Measurements from ENCODE around the gene FOXRED1. TPM values are rescaled to one million over a fixed set of nuclear protein-coding genes. Genes with fewer than 3 reads are reported as not detected.

Gene FOXRED1
- total and polyA plus RNA-seq, 2 of the 13 experiments (the other 11 are each of a cell fraction or from before 2014, with no cell fraction given): 29.6 to 42.9 TPM

- no TSS peak for BruUV-seq (replicated peaks)
- CTCF ChIA-PET (ENCODE audit: low intra/inter-chr PET ratio, low total read pairs): no interaction called here
- Histone ChIP-seq H3K4me2 (ENCODE audit: low read depth, low read length) (no peak overlapping the region), H3K9me3 (ENCODE audit: low read length) (no peaks in the 10 kb centered on the region), H4K20me1 (ENCODE audit: insufficient read depth, low read length) (no peaks in the 10 kb centered on the region), H3K27ac (ENCODE audit: extremely low read length, insufficient read depth, low read length) (peak overlapping the region; percentile 48), H3K4me3 (replicated peaks in 1 of 3; ENCODE audit: insufficient read depth in 1 of 3, low read depth in 2 of 3, low read length in 3 of 3) (no peak overlapping the region), H3K27me3 (ENCODE audit: control insufficient read depth in 1 of 2, insufficient read depth in 2 of 2, low read length in 2 of 2) (no peaks in the 10 kb centered on the region), H3K36me3 (replicated peaks in 1 of 2; ENCODE audit: control insufficient read depth in 1 of 2, insufficient read depth in 2 of 2, low read length in 2 of 2) (peaks cover 27 to 30% of the 10 kb centered on the region in 2 experiments), H2AFZ (ENCODE audit: low read length) (no peak overlapping the region), H3K79me2 (ENCODE audit: insufficient read depth, low read length) (no peaks in the 10 kb centered on the region), H3K4me1 (ENCODE audit: insufficient read depth, low read length) (peaks cover 40% of the 10 kb centered on the region), H3K9ac (ENCODE audit: insufficient read depth, low read depth, low read length) (no peak overlapping the region)
- DNase-seq (ENCODE audit: low spot score): no peak
- TF ChIP-seq ZNF687 (CRISPR knock-in tag; IDR thresholded peaks at IDR 0.05) (peak; percentile 65), XRCC5 (optimal IDR thresholded peaks at IDR 0.05; ENCODE audit: low read length) (no peak), ZNF503 (CRISPR knock-in tag; IDR thresholded peaks at IDR 0.05) (no peak), HIC2 (CRISPR knock-in tag; IDR thresholded peaks at IDR 0.05; ENCODE audit: low read depth) (peak; percentile 26; the same call in 1 of the 2 replicates), ZFX (CRISPR knock-in tag; IDR thresholded peaks at IDR 0.05; ENCODE audit: low read depth) (0 out of 2 replicates have a peak, but pooled peaks have one; percentile 1), ZNF652 (CRISPR knock-in tag; IDR thresholded peaks at IDR 0.05; ENCODE audit: borderline replicate concordance, low read depth) (peak; percentile 94), ONECUT2 (CRISPR knock-in tag; IDR thresholded peaks at IDR 0.05) (peak; percentile 94), EP300 (IDR thresholded peaks at IDR 0.05; ENCODE audit: low read depth in 2 of 2, low read length in 2 of 2) (0 out of 4 replicates have a peak, but pooled peaks of 1 of the 2 experiments have one; percentile 7), EP300 (CRISPR knock-in tag; IDR thresholded peaks at IDR 0.05; ENCODE audit: borderline replicate concordance) (no peak), GATAD2A (CRISPR knock-in tag; IDR thresholded peaks at IDR 0.05) (peak; percentile 44; the same call in 1 of the 2 replicates), KAT2B (IDR thresholded peaks at IDR 0.05; ENCODE audit: borderline replicate concordance, low read depth, low read length) (peak; percentile 99), ZNF577 (CRISPR knock-in tag; IDR thresholded peaks at IDR 0.05; ENCODE audit: borderline replicate concordance, low read depth) (no peak), ZNF263 (CRISPR knock-in tag; IDR thresholded peaks at IDR 0.05) (peak; percentile 97), MIXL1 (CRISPR knock-in tag; IDR thresholded peaks at IDR 0.05) (peak; percentile 87)
- POLR2A ChIA-PET: interaction anchor here (1.1 kb wide), 1 partner anchor 9 kb away, joined by 4 read pairs; the partner anchor contains the start of genes FOXRED1 and SRPRA
- WGBS (ENCODE audit: low lambda C conversion rate): 91% methylated on average over 4 of the region's 4 CpGs
- FAIRE-seq: no peak
- ATAC-seq: peak; percentile 50
- intact Hi-C loops (cut with micrococcal nuclease; ENCODE audit: unreplicated experiment) (no loop called here), in situ Hi-C loops (cut with HindIII; ENCODE audit: extremely low pct_ligation_motif_present, low pct_unique_long_range_greater_than_20kb) (no loop called here)
Observed at GRCh38 chr11:126277780-126278179, 8.8 kb downstream of the FOXRED1 start.

Measured in HepG2 (cell line).